ENCODE results near the gene STPG3.
A peak's percentile ranks its signal among the peaks of the same experiment; 100 is the strongest.

STPG3 gene

DNA sequence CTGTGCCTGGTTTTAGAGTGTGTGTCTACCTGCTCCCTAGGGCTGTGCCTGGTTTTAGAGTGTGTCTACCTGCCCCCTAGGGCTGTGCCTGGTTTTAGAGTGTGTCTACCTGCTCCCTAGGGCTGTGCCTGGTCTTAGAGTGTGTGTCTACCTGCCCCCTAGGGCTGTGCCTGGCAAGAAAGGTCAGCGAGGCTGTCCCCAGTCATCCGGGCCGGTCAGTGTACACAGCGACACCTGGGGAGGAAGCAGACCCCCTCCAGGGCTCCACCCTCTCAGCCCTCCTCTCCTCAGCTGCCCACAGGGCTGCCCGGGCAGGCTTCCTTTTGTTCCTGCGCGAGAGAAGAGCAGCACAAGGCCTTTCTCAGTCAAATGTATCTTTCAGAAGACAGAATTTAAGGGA, 46.9 kb downstream of the STPG3 start:
- peak overlapping the region; percentile 23 for H3K4me3 ChIP-seq (ENCODE audit: low read depth, low read length)
- H3K36me3 ChIP-seq (ENCODE audit: control insufficient read depth, insufficient read depth, low read length), result no peaks in the 10 kb centered on the region
- no peak overlapping the region for H3K9ac ChIP-seq (ENCODE audit: low read length)
- no peaks in the 10 kb centered on the region for H3K9me3 ChIP-seq (ENCODE audit: control insufficient read depth, insufficient read depth, low read depth, low read length)
- peaks cover 40% of the 10 kb centered on the region for H3K4me1 ChIP-seq (ENCODE audit: control insufficient read depth, insufficient read depth, low read length)
- H3K27me3 ChIP-seq (ENCODE audit: control insufficient read depth, insufficient read depth, low read length), result peaks cover 55% of the 10 kb centered on the region
- H3K27ac ChIP-seq (ENCODE audit: low read depth, low read length), result no peak overlapping the region

DNA sequence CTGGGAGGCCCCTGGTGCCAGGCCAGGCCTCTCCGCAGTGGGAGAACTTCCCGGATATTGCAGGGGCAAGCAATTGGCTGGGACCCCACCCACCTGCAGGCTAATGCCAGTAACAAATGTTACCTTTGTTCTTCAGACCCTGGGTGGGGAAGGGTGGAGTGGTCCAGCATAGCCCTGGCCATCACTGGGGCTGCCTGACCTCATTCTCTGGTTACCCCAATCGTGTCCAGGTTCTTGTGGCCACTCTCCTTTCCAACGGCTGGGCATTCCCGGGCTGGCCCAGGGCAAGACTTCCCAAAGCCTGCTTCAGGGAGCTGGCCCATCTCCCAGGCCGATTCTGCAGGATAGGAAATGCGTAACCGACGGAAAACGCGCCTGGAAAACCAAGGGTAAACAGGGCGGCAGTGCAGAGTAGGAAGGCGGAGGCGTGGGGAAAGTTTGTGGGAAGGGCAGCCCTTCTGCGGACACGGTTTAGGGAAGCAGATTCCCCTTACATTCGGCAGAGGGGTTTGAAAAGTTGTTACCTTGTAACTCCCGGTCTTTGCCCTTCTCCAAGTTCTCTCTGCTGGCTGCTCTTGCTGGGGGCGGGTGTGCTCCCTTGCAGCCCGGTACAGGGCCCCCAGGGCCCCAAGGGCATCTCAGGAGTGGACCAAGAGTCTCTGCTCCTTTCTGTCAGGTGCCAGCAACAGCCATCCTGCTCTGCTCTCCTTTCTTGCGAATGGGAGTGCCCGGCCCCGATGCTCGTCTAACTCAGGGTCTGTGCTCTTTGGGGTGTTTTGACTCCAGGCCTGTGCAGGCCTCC, 47.5 kb downstream of the STPG3 start:
- Histone ChIP-seq H3K36me3 (ENCODE audit: control insufficient read depth, insufficient read depth, low read length) (no peaks in the 10 kb centered on the region), H3K9ac (ENCODE audit: low read length) (no peak overlapping the region), H3K4me1 (ENCODE audit: control insufficient read depth, insufficient read depth, low read length) (peaks cover 45% of the 10 kb centered on the region), H3K27ac (ENCODE audit: low read depth, low read length) (no peak overlapping the region), H3K4me3 (ENCODE audit: low read depth, low read length) (peak overlapping the region; percentile 23), H3K27me3 (ENCODE audit: control insufficient read depth, insufficient read depth, low read length) (peaks cover 60% of the 10 kb centered on the region), H3K9me3 (ENCODE audit: control insufficient read depth, insufficient read depth, low read depth, low read length) (no peaks in the 10 kb centered on the region)

GRCh38 chr9:137299203-137299565, 48.1 kb downstream of the STPG3 start:
- peaks cover 63% of the 10 kb centered on the region for H3K27me3 ChIP-seq (ENCODE audit: control insufficient read depth, insufficient read depth, low read length)
- no peaks in the 10 kb centered on the region for H3K9me3 ChIP-seq (ENCODE audit: control insufficient read depth, insufficient read depth, low read depth, low read length)
- H3K4me3 ChIP-seq (ENCODE audit: low read depth, low read length), result peak overlapping the region; percentile 23
- H3K4me1 ChIP-seq (ENCODE audit: control insufficient read depth, insufficient read depth, low read length), result peaks cover 49% of the 10 kb centered on the region
- no peak overlapping the region for H3K27ac ChIP-seq (ENCODE audit: low read depth, low read length)
- H3K36me3 ChIP-seq (ENCODE audit: control insufficient read depth, insufficient read depth, low read length), result no peaks in the 10 kb centered on the region
- no peak overlapping the region for H3K9ac ChIP-seq (ENCODE audit: low read length)

- Histone ChIP-seq H3K27ac (ENCODE audit: low read depth, low read length) (no peak overlapping the region), H3K9ac (ENCODE audit: low read length) (no peak overlapping the region)
Measured at GRCh38 chr9:137299938-137300337, 48.9 kb downstream of the STPG3 start.

GRCh38 chr9:137300567-137301080, 49.5 kb downstream of the STPG3 start:
- H3K27ac ChIP-seq (ENCODE audit: low read depth, low read length), result no peak overlapping the region
- H3K36me3 ChIP-seq (ENCODE audit: control insufficient read depth, insufficient read depth, low read length), result no peaks in the 10 kb centered on the region
- no peak overlapping the region for H3K9ac ChIP-seq (ENCODE audit: low read length)
- H3K4me3 ChIP-seq (ENCODE audit: low read depth, low read length), result peak overlapping the region; percentile 77
- H3K27me3 ChIP-seq (ENCODE audit: control insufficient read depth, insufficient read depth, low read length), result peaks cover 54% of the 10 kb centered on the region
- H3K4me1 ChIP-seq (ENCODE audit: control insufficient read depth, insufficient read depth, low read length), result peaks cover 60% of the 10 kb centered on the region
- H3K9me3 ChIP-seq (ENCODE audit: control insufficient read depth, insufficient read depth, low read depth, low read length), result no peaks in the 10 kb centered on the region

More at GRCh38 chr9:137299938-137300337, 48.9 kb downstream of the STPG3 start:
- H3K36me3 ChIP-seq (ENCODE audit: control insufficient read depth, insufficient read depth, low read length), result no peaks in the 10 kb centered on the region
- H3K27me3 ChIP-seq (ENCODE audit: control insufficient read depth, insufficient read depth, low read length), result peaks cover 56% of the 10 kb centered on the region
- H3K4me1 ChIP-seq (ENCODE audit: control insufficient read depth, insufficient read depth, low read length), result peaks cover 55% of the 10 kb centered on the region
- peak overlapping the region; percentile 77 for H3K4me3 ChIP-seq (ENCODE audit: low read depth, low read length)
- H3K9me3 ChIP-seq (ENCODE audit: control insufficient read depth, insufficient read depth, low read depth, low read length), result no peaks in the 10 kb centered on the region

- H3K9ac ChIP-seq (ENCODE audit: low read length), result peak overlapping the region; percentile 59
- no peak overlapping the region for H3K27ac ChIP-seq (ENCODE audit: low read depth, low read length)
- peaks cover 50% of the 10 kb centered on the region for H3K27me3 ChIP-seq (ENCODE audit: control insufficient read depth, insufficient read depth, low read length)
Measured at GRCh38 chr9:137301081-137301947, 50.2 kb downstream of the STPG3 start.

DNA sequence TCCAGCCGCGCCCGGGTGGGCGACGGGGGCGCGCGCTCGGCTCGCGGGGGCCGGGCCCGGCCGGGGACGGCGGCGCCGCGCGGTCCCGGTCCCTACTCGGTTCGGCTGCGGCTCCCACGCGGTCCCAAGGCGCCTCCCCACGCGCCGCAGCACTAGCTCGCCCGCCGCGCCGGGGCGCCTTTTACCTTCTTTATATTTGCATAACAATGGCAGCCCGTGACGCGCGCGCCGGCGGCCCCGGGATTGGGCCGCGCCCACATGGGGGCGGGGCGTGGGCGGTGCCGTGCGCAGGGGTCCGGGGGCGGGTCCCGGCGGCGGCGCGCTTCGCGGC, 51.0 kb downstream of the STPG3 start, which contains the start of gene NRARP:
Gene NRARP, minus strand, starts transcription at position 154 of the 331 bp plus-strand sequence. CDS start 343 bp downstream, outside the sequence.
- Histone ChIP-seq H3K9me3 (ENCODE audit: control insufficient read depth, insufficient read depth, low read depth, low read length) (no peaks in the 10 kb centered on the region), H3K9ac (ENCODE audit: low read length) (peak within 1 kb of the TSS; percentile 59), H3K27me3 (ENCODE audit: control insufficient read depth, insufficient read depth, low read length) (peaks cover 42% of the 10 kb centered on the region), H3K36me3 (ENCODE audit: control insufficient read depth, insufficient read depth, low read length) (no peaks in the 10 kb centered on the region), H3K27ac (ENCODE audit: low read depth, low read length) (no peak within 1 kb of the TSS), H3K4me1 (ENCODE audit: control insufficient read depth, insufficient read depth, low read length) (peaks cover 62% of the 10 kb centered on the region), H3K4me3 (ENCODE audit: low read depth, low read length) (peak within 1 kb of the TSS; percentile 77)

More at GRCh38 chr9:137301081-137301947, 50.2 kb downstream of the STPG3 start:
- Histone ChIP-seq H3K4me3 (ENCODE audit: low read depth, low read length) (peak overlapping the region; percentile 77), H3K9me3 (ENCODE audit: control insufficient read depth, insufficient read depth, low read depth, low read length) (no peaks in the 10 kb centered on the region), H3K4me1 (ENCODE audit: control insufficient read depth, insufficient read depth, low read length) (peaks cover 65% of the 10 kb centered on the region), H3K36me3 (ENCODE audit: control insufficient read depth, insufficient read depth, low read length) (no peaks in the 10 kb centered on the region)

DNA sequence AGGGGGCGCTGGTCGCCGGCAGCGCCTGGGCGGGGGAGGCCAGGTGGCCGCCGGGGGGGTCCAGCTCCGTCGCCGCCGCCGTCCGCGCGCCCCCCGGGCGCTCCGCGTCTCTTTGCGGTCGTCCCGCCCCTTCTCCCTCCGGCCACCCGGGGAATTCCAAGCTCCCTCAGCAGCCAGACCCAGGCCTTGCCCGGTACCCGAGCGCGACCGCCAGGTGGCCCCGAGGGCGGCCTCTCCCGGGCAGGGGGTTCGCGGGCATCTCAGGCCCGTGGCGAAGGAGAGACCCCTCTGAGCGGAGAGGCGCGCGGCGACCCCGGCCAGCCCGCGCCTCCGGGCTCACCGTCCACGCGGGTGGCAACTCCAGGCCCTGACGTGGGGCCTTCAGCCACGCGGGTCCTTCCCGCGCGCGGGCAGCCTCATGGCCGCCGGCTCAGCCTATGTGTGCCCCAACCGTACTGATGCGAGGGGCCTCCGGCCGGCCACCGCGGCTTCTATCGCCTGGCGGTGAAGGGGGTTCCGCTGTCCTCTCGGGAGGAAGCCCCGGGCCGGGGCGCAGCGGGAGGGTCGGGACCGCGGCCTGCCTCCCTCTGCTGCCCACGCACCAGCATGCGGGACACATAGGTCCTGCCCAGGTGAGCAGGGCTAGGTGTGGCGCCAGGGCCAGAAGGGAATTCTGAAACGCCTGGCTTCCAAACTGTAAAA, 51.5 kb downstream of the STPG3 start:
- H3K36me3 ChIP-seq (ENCODE audit: control insufficient read depth, insufficient read depth, low read length), result no peaks in the 10 kb centered on the region
- H3K9me3 ChIP-seq (ENCODE audit: control insufficient read depth, insufficient read depth, low read depth, low read length), result no peaks in the 10 kb centered on the region
- H3K27me3 ChIP-seq (ENCODE audit: control insufficient read depth, insufficient read depth, low read length), result peaks cover 37% of the 10 kb centered on the region; the same call in 1 of the 2 replicates
- H3K4me1 ChIP-seq (ENCODE audit: control insufficient read depth, insufficient read depth, low read length), result peaks cover 63% of the 10 kb centered on the region
- H3K27ac ChIP-seq (ENCODE audit: low read depth, low read length), result no peak overlapping the region
- peak overlapping the region; percentile 22 for H3K9ac ChIP-seq (ENCODE audit: low read length)
- H3K4me3 ChIP-seq (ENCODE audit: low read depth, low read length), result peak overlapping the region; percentile 46

Measured in HUES6 (cell line).